Renal cortex interstitium (tissue), 11 donors: Measurements from ENCODE around the gene M1AP. TPM values are rescaled to one million over a fixed set of nuclear protein-coding genes. Genes with fewer than 3 reads are reported as not detected.
"Not testable (repeated sequence)": the region's sequence is repeated elsewhere in the genome, so short reads cannot be mapped to it uniquely, and the experiment has no call there.

ENCODE experiments used
- DNase-seq, 11 donors: peaks; one replicate each; pipeline ENCODE4 v3.0.0-alpha.2; 2013; ENCODE audit warnings: low read depth in 9 of 11, low spot score in 4 of 11; ENCODE audit errors: extremely low read depth in 1 of 11
- polyA plus RNA-seq, 3 donors: library from polyadenylated mRNA; unstranded; fragments of 120-200 nt; gene quantifications; one replicate each; pipeline ENCODE4 v1.2.1, GENCODE V29; 2013; ENCODE audit not compliant: insufficient read length in 3 of 3

Gene M1AP
- polyA plus RNA-seq, 3 donors: 0.67 to 1.2 (median 0.84) TPM

GRCh38 chr2:74658516-74658915 is 10.4 kb upstream of the M1AP start:
- DNase-seq: no peak

- no peak for DNase-seq
These were observed 7.4 kb upstream of the M1AP start for GRCh38 chr2:74655579-74655978.

DNA sequence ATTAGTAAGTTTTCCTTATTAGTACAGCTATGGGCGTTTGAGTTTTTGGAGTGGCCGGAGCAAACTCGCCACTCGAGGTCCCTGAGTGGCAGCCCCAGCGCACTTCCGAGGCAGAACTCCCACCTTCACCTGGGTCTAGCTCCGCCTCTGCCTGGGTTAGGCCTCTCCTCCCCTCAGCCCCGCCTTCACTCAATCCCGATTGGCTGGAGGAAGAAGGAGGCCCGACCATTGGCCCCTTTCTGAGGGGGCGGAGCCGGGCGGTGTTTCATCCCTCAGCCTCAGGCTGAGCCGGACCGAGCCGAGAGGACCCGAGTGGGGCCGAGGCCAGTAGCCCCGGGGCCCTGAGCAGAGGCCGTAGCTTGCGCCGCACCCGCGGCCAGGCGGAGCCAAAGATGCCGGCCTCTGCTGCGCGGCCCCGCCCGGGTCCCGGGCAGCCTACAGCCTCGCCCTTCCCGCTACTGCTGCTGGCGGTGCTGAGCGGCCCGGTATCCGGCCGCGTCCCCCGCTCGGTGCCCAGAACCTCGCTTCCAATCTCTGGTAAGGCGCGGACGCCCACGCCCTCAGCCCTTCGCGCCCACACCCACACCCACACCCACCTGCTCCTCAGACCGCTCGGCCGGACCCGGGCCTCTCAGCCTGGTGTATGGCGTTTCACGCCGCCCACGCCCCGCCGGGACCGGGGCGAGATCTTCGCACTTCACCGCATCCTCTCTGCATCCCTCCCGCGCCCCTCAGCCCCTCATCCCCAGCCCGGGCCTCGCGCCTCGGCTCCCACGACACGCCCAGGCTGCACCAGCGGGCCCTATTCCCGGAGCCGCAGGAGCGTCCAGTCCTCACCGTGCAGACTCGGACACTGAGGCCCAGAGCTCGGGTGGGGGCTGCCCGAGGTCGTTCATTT is 6.1 kb upstream of the M1AP start, which contains the start of gene SEMA4F:
Gene SEMA4F, plus strand, starts transcription at position 263 of the 898 bp plus-strand sequence. Its CDS starts 130 bp downstream, at position 393.
- peak; percentile 85 to 97 (median 93) for DNase-seq

- no peak for DNase-seq
These were observed 5.5 kb upstream of the M1AP start for GRCh38 chr2:74653589-74653984.

DNA sequence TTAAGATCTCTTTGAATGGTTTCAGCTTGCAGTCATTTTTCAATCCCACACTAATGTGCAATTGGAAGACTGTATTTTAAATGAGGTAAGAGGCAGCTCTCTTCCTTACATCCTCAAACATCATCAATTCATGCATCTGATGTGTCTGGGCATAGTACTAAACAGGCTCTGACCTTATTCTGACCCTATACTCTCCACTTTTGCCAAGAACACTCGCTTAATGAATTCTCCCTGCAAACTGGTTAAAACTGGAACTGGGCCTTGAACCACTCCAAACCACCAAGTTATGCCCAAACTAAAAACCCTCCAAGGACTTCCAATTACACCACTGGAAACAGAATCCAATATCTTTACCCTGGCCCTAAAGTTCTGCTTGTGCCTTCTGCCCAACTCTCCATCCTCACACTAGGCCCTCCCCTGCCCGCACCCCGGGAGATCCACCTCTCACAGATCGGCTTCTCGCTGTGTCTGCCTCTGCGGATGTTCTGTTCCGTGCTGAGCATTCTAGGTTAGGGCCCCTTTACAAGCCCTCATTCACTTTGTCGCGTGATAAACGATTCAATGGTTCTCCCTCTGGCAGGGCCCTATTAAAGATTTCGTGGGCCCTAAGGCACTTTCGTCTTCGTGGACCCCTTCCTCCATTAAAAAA is 1.2 kb downstream of the M1AP start:
- no peak for DNase-seq

DNA sequence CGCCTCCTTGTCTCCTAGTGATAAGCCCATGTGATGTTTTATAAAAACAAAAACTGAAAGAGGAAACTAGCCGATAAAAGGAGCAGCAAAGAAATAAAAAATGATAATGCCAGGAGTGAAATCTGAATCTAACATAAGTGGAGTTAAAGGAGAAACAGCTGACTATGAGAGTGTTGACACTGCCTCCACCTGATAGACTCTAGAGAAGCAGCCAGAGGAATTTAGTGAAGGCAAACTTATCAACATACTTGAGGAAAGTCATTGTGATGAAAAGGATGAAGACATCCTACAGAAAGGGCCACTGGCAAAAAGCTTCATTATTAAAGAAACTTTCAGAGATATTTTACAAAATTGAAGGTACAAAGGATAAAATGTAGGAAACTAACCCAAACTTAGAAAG is 1.9 kb downstream of the M1AP start:
- no peak for DNase-seq

DNA sequence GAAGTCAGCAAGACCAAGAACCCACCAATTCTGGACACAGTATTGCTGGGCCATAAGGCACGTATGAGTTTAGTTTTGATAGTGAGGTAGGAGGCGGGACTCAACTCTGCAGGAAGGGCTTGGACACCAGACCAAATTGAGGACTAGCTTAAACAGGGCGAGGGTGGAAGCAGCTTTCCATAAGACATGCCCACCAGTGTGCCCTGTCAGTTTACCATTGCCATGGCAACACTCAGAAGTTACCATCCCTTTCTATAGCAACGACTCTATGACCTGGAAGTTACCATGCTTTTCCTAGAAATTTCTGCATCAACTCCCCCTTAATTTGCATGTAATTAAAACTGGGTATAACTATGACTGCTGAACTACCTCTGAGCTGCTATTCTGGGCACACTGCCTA is 2.8 kb downstream of the M1AP start:
- no peak for DNase-seq

- DNase-seq: no peak
These were observed 8.6 kb downstream of the M1AP start for GRCh38 chr2:74639550-74639949.

GRCh38 chr2:74632939-74633312 is 15.2 kb downstream of the M1AP start:
- no peak for DNase-seq

- DNase-seq: no peak
These were observed 15.8 kb downstream of the M1AP start for GRCh38 chr2:74632209-74632938.

DNA sequence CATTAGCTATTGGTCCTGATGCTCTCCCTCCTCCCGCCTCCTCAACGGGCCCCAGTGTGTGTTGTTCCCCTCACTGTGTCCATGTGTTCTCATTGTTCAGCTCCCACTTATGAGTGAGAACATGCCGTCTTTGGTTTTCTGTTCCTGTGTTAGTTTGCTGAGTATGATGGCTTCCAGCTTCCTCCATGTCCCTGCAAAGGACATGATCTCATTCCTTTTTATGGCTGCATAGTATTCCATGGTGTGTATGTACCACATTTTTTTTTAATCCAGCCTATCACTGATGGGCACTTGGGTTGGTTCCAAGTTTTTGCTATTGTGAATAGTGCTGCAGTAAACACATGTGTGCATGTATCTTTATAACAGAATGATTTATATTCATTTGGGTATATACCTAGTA is 17.7 kb downstream of the M1AP start:
- DNase-seq: not testable (repeated sequence)

GRCh38 chr2:74628538-74629105 is 19.5 kb downstream of the M1AP start:
- DNase-seq: no peak

DNA sequence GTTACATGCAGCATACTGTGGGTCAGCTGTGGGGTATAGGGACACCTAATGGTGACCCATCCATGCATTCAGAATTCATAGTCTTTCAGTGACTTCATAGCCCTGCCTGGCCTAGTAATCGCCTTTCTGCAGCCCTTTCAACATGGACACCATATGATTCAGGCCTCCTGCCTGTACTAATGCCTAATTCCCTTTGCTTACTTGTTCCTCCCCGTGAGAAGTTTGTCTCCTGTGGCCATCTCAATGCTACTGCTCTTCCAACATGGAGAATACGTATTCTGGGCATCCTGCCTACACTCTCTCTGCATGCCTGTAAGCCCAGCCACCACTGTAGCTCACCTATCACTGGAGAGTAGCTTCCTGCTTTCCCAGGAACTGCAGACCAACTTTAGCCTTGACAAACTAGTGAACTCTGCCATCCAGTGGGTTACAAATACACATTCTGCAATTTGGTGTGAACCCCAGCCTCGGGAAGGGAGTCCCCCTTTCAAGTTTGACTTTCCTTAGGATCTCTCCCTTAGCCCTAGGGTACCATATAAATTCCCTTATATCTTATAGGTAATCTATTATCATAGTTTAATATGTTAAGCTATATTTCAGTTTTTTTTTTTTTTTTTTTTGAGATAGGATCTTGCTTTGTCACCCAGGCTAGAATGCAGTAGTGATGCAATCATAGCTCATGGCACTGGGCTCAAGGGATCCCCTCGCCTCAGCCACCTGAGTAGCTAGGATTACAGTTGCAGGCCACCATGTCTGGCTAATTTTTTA is 22.3 kb downstream of the M1AP start:
- DNase-seq: no peak

- DNase-seq: no peak
These were observed 27.5 kb downstream of the M1AP start for GRCh38 chr2:74620671-74621070.

- DNase-seq: no peak
These were observed 28.4 kb downstream of the M1AP start for GRCh38 chr2:74619651-74620297.

DNA sequence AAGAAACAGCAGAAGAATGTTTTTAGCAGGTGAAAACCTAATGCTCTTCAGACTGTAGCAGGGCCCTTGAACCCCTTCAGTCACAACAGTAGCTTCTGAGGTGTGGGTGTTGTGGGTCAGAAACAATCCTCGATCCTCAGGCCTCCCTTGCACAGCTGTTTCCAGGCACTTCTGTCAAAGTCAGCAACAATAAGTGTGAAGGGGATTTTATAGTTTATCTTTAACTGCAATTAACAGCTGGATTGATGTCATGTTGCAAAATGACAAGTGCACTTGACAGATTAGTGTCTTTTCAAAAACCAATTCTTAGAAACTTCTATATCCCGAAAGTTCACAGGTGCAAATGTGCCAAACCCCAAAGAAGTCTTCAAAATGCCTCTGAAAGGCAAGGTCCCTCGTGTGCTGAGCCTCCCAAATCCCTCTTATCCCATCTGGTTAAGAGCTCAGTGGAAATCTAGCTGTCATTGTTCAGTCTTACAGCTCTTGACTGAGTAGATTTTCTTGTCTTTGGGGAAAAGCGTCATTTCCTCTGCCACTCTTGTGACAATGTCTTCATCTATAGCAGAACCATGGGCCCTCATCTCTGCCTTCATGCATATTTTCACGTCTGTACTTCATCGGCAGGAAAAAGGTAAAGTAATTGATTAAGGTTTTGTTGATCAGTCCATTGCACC is 29.6 kb downstream of the M1AP start:
- DNase-seq: no peak

DNA sequence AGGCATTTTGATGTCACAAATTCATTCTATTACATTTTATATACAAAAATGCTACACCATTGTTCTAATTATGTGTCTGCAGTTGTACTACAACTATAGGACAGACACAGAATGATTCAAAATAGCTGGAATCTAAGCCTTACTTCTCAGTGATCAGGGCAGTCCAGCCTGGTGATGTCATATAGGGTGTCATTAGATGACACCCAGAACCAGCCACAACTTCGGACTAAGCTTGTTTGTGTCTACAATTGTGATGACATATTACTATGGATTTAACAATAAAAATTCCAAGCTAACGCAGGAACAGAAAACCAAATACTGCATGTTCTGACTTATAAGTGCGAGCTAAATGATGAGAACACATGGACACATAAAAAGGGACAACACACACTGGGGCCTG is 31.0 kb downstream of the M1AP start:
- no peak for DNase-seq

DNA sequence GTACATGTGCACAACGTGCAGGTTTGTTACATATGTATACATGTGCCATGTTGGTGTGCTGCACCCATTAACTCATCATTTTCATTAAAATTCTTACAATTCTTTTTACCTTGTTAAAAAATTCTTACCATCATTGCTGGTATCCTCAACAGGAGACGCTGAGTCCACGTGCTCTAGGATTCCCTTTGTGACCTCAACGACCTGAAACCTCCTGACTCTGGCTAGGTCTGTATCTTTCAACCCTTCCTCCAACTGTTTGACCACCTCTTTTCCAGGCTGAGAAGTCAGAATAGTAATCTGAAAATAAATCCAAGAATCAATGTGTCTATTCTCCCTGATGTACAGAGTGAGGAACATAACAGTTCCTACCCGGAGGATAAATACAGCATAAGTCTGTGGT is 41.2 kb downstream of the M1AP start:
- no peak for DNase-seq
